Endothelial cell of hepatic sinusoid (primary cell): ENCODE data around the gene PPP1CA.

Experiments used
- in situ Hi-C: cut with HindIII; loops from 2 replicates; pipeline ENCODE4 v1.10.0; 2017; ENCODE audit warnings: low sequenced_read_pairs

PPP1CA gene

DNA sequence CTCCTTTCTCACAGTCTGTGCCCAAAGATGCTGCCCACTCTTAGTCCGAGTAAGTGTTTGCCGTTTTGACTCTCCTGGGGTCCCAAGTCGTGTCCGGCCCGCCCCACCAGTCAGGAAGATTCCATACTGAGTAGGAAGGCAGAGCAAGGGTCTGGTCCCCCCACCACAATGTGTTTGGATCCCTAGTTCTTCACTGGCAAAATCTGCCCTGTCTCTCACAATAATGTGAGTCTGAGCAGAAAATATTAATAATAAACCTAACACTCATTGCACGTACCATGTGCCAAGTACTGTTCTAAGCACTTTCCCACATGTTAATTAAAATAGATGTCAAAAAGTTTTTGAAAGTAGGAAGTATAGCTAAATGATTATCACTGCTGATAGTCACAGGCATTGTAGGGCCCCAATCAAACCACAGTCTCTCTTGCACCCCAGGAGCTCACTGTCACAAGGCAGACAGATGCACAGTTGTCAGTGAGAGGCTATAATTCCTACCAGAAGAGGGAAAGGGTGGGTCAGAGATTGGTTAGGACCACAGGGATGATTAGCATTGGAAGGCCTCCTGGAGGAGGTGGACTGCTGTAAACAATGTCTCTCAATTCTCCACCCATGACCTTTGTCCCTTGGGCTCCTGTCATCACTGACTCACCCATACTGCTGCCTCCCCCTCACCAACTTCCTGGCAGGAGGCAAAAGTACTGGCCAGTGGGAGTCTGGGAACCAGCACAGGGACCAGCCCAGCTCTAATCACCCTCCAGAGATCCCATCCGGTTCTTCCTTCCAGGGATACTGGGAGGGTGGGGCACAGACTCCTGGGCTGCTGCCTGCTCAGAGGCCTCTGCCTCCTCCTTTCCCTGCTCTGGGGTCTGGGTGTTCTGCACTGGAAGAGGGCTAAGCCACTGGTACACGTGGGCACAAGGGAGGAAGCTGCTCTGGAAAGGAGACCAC, 47.3 kb downstream of the PPP1CA start:
- in situ Hi-C loops: no loop called here

DNA sequence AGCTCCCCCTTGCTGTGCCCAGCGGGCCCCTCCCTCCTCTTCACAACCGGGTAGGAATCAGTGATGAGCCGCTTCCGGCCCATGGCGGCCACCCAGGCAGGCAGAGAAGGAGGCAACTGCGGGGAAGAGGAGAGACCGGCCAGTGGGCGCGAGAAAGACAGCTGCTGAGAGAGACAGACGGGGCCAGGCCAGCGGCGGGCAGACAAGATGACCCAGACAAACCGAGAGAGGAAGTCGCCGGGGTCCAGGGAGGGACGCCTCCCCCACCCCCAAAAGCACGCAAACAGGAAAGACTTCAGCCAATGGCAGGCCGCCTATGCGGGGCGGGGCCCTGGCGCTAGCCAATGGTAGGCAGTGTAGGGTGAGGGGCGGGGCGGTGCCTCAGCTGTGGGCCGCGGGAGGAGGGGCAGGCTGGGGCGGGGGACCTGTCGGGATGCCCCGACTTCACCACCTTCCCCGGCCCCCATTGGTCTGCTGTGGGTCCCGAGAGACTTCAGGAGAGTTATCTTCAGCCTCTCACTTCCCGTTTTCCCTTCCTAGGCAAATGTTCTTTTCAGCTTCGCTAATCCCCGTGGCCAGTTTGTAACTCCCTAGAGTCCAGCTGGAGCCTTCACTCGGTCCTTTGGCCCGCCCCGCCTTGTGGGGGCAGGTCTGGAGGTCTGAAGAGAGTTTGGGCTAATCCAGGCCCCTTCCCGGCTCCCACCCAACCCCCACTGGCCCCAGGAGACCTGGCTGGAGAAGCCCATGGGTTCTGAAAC, 48.2 kb downstream of the PPP1CA start, which contains the start of gene POLD4:
POLD4 (minus strand) TSS at position 230 of the 758 bp plus-strand sequence; CDS start at position 83, 147 bp downstream.
- in situ Hi-C loops: no loop called here

DNA sequence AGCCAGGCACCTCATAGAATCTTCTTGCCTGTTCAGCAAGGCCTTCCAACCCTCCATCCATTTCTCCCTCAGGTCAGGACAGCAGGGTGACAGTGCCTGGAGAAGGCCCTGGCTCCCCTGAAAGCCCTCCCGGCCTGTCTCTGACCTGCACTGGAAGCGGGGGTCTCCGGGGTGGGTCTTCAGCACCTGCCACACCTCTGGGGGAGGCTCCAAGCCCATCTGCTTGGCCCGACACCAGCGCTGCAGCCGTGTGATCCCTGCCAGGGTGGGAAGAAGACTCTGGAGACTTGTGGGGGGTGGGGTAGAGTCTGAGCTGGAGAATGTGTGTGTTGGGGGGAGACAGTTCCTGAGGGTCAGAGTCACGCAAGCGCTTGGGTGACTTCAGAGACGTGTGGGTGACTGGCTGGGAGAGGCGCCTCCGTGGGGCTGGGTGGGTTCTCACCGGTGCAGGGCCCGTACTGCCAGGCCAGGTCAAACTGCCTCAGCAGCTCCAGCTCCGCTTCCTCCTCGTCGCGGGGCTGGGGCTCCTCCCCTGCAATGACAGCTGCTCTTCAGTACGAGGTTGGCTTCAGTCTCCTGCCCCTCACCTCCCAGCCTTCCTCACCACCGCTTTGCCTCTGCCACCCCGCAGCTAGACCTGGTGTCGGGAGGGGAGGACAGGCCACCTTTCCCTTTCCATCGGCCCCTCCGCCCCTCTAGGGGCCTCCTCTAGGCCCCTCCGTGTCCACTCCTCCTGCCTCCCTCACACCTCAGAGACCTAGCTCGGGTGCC, 48.9 kb downstream of the PPP1CA start:
- in situ Hi-C loops: no loop called here

DNA sequence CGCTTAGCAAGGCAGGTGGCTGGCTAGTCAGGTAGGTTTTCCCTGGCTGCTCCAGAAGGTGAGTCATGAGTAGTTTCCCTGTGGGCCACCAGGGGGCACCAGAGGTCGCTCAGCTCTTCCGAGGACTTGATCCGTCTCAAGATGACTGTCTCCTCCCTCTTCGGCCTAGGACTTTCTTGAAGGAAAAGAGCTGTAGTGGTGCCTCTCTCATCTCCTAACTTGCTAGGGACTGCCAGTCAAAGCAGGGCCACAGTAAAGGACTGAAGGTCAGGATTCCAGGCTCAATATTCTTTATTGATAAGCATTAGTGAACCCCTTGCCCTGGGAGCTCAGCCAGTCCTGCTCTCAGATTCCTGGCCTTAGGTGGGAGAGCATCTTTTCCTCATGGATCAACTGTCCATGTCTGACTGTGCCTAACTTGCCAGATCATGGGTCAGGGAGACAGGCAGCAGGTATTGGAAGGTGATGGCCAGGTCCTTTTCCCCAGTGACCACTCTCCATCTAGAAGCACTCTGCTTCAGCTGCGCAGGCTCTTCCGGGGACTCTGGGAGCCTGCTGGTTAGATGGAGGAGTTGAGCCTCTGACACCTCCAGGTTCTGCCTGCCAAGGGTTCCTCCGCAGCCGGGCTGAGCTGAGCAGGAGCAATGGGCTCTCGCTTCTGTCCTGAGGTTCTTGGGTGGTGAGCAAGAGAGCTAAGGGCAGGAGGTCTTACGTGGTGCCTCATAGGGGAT, 50.2 kb downstream of the PPP1CA start:
- in situ Hi-C loops: no loop called here

DNA sequence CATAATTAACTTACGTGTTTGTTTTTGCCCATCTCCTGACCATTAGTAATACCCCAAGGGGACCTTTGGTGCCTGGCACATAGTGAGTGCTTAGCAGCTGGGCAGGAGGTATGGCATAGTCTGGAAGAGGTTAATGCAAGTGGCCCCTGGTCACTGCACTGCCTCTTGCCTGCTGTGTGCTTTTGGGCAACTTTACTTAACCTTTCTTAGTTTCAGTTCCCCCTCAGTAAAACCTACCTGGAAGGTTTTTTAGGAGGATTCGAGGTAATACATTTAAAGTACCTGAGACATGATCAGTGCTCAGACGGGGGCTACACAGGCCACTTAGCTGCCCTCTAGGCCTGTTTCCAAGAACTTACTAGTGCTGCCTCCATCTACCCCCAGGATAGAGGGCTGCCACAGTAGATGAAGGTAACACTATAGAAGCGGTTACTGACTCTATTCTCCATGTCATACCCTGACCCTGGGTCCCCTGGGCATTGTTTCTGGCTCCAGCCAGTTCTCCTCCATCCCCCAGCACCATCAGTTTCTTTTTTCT, 51.7 kb downstream of the PPP1CA start:
- in situ Hi-C loops: loop anchor here (5.0 to 10.0 kb wide), 2 partner anchors 37 to 235 kb away; partner anchors contain the start of gene KDM2A

DNA sequence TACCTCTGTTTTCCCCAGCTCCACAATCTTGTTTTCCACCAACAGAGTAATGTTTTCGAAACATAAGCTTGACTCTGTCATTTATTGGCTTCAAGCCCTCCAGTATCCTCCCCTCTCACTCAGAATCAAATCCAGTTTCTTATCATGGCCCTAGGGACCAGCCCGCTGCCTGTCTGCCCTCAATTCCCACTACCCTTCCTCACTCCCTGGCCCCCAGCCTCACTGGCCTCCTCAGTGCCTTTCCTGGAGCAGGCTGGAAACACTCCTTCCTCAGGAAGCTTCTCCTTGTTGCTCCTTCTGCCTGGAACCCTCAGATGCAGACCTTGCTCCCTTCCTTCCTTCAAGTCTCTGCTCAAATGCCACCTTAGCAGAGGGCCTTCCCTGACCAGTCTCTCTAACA, 52.2 kb downstream of the PPP1CA start:
- in situ Hi-C loops: loop anchor here (5.0 to 10.0 kb wide), 2 partner anchors 38 to 235 kb away; partner anchors contain the start of gene KDM2A

DNA sequence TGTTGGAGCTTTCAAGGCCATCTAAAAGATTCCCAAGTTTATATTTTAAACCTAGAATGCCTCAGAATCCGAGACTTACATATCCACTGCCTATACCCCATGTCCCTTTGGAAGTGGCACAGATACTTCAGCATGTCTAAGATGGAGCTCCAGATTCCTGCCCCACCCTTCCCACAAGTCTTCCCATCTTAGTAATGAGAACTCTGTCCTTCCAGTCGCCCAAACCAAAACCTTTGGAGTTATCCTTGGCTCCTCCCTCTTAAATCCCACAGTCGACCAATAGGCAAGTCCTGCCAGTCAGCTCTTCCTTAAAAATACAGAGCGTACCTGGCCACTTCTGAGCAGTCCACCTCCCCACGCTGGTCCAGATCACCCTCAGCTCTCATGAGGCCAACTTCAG, 52.6 kb downstream of the PPP1CA start:
- in situ Hi-C loops: loop anchor here (5.0 to 10.0 kb wide), 2 partner anchors 38 to 234 kb away; partner anchors contain the start of gene KDM2A
